ENCODE data around the gene NFIB.

The NFIB gene

GRCh38 chr9:14316602-14317300, 2.8 kb upstream of the NFIB start:
- Histone ChIP-seq H3K79me2 (ENCODE audit: low read length) (no peaks in the 10 kb centered on the region), H3K36me3 (replicated peaks; ENCODE audit: insufficient read depth, low read length) (no peaks in the 10 kb centered on the region), H3K4me1 (ENCODE audit: low read length) (0 out of 2 replicates have a peak, but pooled peaks cover 3% of the 10 kb centered on the region), H3K27ac (ENCODE audit: low read length) (no peak overlapping the region), H3K4me2 (ENCODE audit: low read depth, low read length) (no peak overlapping the region), H3K9ac (ENCODE audit: low read length) (no peak overlapping the region), H3K9me3 (replicated peaks; ENCODE audit: insufficient read depth, low read length) (no peaks in the 10 kb centered on the region), H4K20me1 (ENCODE audit: insufficient read depth, low read length) (no peaks in the 10 kb centered on the region), H2AFZ (ENCODE audit: low read length) (no peak overlapping the region), H3F3A (ENCODE audit: insufficient read depth, low read length) (0 out of 2 replicates have a peak, but pooled peaks cover 3% of the 10 kb centered on the region), H3K4me3 (ENCODE audit: low read length) (no peak overlapping the region), H3K27me3 (replicated peaks; ENCODE audit: insufficient read depth, low read length) (peaks cover 34% of the 10 kb centered on the region), H3K9me2 (replicated peaks; ENCODE audit: insufficient read depth, low read length) (no peaks in the 10 kb centered on the region)
- no peak for DNase-seq
- TF ChIP-seq EZH2phosphoT487 (IDR thresholded peaks at IDR 0.05; ENCODE audit: low read length) (no peak), EZH2 (optimal IDR thresholded peaks at IDR 0.05; ENCODE audit: low read depth, low read length) (no peak), CTCF (IDR thresholded peaks at IDR 0.05; ENCODE audit: low read length) (no peak)

- no peaks in the 10 kb centered on the region for H4K20me1 ChIP-seq (ENCODE audit: insufficient read depth, low read length)
- no peaks in the 10 kb centered on the region for H3K9me3 ChIP-seq (replicated peaks; ENCODE audit: insufficient read depth, low read length)
- no peak overlapping the region for H3K4me3 ChIP-seq (ENCODE audit: low read length)
- no peaks in the 10 kb centered on the region for H3K36me3 ChIP-seq (replicated peaks; ENCODE audit: insufficient read depth, low read length)
- TF ChIP-seq EZH2 (optimal IDR thresholded peaks at IDR 0.05; ENCODE audit: low read depth, low read length), result no peak
- no peak for TF ChIP-seq CTCF (IDR thresholded peaks at IDR 0.05; ENCODE audit: low read length)
- no peak for TF ChIP-seq EZH2phosphoT487 (IDR thresholded peaks at IDR 0.05; ENCODE audit: low read length)
- 0 out of 2 replicates have a peak, but pooled peaks cover 3% of the 10 kb centered on the region for H3K4me1 ChIP-seq (ENCODE audit: low read length)
- no peak overlapping the region for H3K27ac ChIP-seq (ENCODE audit: low read length)
- H3F3A ChIP-seq (ENCODE audit: insufficient read depth, low read length), result 0 out of 2 replicates have a peak, but pooled peaks cover 3% of the 10 kb centered on the region
- peak overlapping the region; percentile 49; the same call in 1 of the 2 replicates for H3K4me2 ChIP-seq (ENCODE audit: low read depth, low read length)
- H2AFZ ChIP-seq (ENCODE audit: low read length), result no peak overlapping the region
- no peak for DNase-seq
- H3K79me2 ChIP-seq (ENCODE audit: low read length), result no peaks in the 10 kb centered on the region
- no peak overlapping the region for H3K9ac ChIP-seq (ENCODE audit: low read length)
- peaks cover 31% of the 10 kb centered on the region for H3K27me3 ChIP-seq (replicated peaks; ENCODE audit: insufficient read depth, low read length)
- no peaks in the 10 kb centered on the region for H3K9me2 ChIP-seq (replicated peaks; ENCODE audit: insufficient read depth, low read length)
Observed at GRCh38 chr9:14315875-14316601, 2.1 kb upstream of the NFIB start.

- H3F3A ChIP-seq (ENCODE audit: insufficient read depth, low read length), result 0 out of 2 replicates have a peak, but pooled peaks cover 3% of the 10 kb centered on the region
- H3K79me2 ChIP-seq (ENCODE audit: low read length), result no peaks in the 10 kb centered on the region
- no peaks in the 10 kb centered on the region for H3K36me3 ChIP-seq (replicated peaks; ENCODE audit: insufficient read depth, low read length)
- H4K20me1 ChIP-seq (ENCODE audit: insufficient read depth, low read length), result no peaks in the 10 kb centered on the region
- TF ChIP-seq CTCF (IDR thresholded peaks at IDR 0.05; ENCODE audit: low read length) (no peak), EZH2phosphoT487 (IDR thresholded peaks at IDR 0.05; ENCODE audit: low read length) (no peak), EZH2 (optimal IDR thresholded peaks at IDR 0.05; ENCODE audit: low read depth, low read length) (no peak)
- no peak overlapping the region for H3K9ac ChIP-seq (ENCODE audit: low read length)
- H3K9me2 ChIP-seq (replicated peaks; ENCODE audit: insufficient read depth, low read length), result no peaks in the 10 kb centered on the region
- peak overlapping the region; percentile 69 for H3K4me2 ChIP-seq (ENCODE audit: low read depth, low read length)
- H3K27me3 ChIP-seq (replicated peaks; ENCODE audit: insufficient read depth, low read length), result peaks cover 31% of the 10 kb centered on the region
- H2AFZ ChIP-seq (ENCODE audit: low read length), result 0 out of 2 replicates have a peak overlapping the region, but pooled peaks have one; percentile 45
- H3K4me3 ChIP-seq (ENCODE audit: low read length), result peak overlapping the region; percentile 57
- no peak overlapping the region for H3K27ac ChIP-seq (ENCODE audit: low read length)
- 0 out of 2 replicates have a peak, but pooled peaks cover 3% of the 10 kb centered on the region for H3K4me1 ChIP-seq (ENCODE audit: low read length)
- no peaks in the 10 kb centered on the region for H3K9me3 ChIP-seq (replicated peaks; ENCODE audit: insufficient read depth, low read length)
- DNase-seq, result peak; percentile 29
Observed at GRCh38 chr9:14314929-14315874, 1.3 kb upstream of the NFIB start.
